ENCODE results near the gene PPP3CA. TPM values are rescaled to one million over a fixed set of nuclear protein-coding genes. Genes with fewer than 3 reads are reported as not detected.

PPP3CA gene
- total and polyA plus RNA-seq, 2 donors from 2014 or later, result 6.9 to 31.5 TPM

DNA sequence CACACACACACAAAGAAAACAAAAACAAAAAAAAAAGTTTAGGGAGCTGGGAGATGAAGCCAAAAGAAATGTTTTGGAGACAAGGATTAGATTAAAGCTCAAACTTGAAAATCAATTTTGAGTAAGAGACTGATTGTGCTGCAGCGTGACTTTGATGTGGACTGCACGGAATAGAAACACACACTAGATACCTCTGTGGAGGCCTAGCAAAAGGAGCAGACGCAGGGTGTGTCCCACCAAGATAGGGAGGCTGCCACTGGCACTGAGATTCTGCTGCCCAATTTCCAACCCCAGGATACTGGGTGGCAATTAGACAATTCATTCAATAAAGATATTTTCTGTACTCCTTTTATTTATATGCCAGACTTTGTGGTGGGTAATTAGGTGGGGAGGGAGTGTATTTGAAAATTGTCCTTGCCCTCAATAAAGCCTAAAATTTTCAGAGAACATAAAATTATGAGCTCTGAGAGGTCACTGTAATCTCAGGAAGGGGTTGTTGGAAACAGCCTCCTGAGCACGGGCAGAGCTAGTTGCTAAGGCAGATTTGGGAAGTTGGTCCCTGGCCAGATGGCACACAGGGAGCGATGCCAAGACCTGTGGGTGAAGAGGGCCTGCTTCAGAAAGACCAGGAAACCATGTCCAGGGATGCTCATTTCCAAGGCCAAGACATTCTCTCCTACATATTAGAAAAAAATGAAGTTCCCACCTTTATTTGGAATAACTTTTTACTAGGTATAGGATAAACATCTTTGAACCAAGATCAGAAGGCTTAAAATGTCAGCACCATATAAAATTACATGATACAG is 1.9 kb upstream of the PPP3CA start:
- peak in 1 of 5 donors; percentile 58 for DNase-seq
- TF ChIP-seq, protein P1, sequence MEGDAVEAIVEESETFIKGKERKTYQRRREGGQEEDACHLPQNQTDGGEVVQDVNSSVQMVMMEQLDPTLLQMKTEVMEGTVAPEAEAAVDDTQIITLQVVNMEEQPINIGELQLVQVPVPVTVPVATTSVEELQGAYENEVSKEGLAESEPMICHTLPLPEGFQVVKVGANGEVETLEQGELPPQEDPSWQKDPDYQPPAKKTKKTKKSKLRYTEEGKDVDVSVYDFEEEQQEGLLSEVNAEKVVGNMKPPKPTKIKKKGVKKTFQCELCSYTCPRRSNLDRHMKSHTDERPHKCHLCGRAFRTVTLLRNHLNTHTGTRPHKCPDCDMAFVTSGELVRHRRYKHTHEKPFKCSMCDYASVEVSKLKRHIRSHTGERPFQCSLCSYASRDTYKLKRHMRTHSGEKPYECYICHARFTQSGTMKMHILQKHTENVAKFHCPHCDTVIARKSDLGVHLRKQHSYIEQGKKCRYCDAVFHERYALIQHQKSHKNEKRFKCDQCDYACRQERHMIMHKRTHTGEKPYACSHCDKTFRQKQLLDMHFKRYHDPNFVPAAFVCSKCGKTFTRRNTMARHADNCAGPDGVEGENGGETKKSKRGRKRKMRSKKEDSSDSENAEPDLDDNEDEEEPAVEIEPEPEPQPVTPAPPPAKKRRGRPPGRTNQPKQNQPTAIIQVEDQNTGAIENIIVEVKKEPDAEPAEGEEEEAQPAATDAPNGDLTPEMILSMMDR (IDR thresholded peaks at IDR 0.05; ENCODE audit: borderline replicate concordance, extremely low read depth, insufficient read depth), result no peak
- Histone ChIP-seq H3K9me3 (ENCODE audit: control insufficient read depth in 2 of 3, insufficient read depth in 1 of 3, low read length in 3 of 3) (no peaks in the 10 kb centered on the region), H3K36me3 (ENCODE audit: control insufficient read depth in 2 of 3, insufficient read depth in 3 of 3, low read length in 3 of 3) (no peaks in the 10 kb centered on the region), H3K4me1 (ENCODE audit: control insufficient read depth in 2 of 3, insufficient read depth in 2 of 3, low read depth in 1 of 3, low read length in 3 of 3) (peaks cover 0 to 11% (median 5%) of the 10 kb centered on the region in 3 donors), H3K4me3 (ENCODE audit: low read length in 3 of 3) (peak overlapping the region in 1 of 3 donors; percentile 88), H3K27ac (ENCODE audit: low read depth in 2 of 2, low read length in 2 of 2) (no peak overlapping the region), H3K27me3 (ENCODE audit: control insufficient read depth, insufficient read depth, low read length) (no peaks in the 10 kb centered on the region), H3K9ac (ENCODE audit: low read length in 3 of 3) (peak overlapping the region in 1 of 3 donors; percentile 89)
- intact Hi-C loops (cut with DNase I), result no loop called here
- no peak for FAIRE-seq

DNA sequence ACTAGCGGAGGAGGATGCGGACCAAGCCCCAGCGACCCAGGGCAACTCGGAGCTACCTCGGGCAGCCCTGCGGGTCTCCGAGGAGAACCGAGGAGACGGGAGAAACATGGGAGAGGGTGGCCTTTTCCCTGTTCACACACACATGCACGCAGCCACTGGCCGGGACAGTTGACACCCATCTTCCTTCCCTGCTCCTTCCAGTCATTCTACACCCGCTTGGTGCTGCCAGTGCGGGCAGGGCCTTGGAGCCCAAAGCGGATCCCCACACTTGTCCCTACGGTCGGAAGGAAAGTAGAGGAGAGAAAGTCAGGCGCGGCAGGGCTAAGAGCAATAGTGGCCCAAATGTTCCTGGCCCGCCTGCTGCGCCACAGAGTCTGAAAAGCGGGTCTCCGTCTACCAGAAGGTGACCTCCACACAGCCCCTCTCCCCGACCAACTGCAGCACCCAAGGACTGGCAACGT is 1.1 kb upstream of the PPP3CA start:
- Histone ChIP-seq H3K27ac (ENCODE audit: low read depth in 2 of 2, low read length in 2 of 2) (peak overlapping the region; percentile 96 to 98), H3K27me3 (ENCODE audit: control insufficient read depth, insufficient read depth, low read length) (no peaks in the 10 kb centered on the region), H3K9me3 (ENCODE audit: control insufficient read depth in 2 of 3, insufficient read depth in 1 of 3, low read length in 3 of 3) (no peaks in the 10 kb centered on the region), H3K4me1 (ENCODE audit: control insufficient read depth in 2 of 3, insufficient read depth in 2 of 3, low read depth in 1 of 3, low read length in 3 of 3) (peaks cover 0 to 11% (median 5%) of the 10 kb centered on the region in 3 donors), H3K36me3 (ENCODE audit: control insufficient read depth in 2 of 3, insufficient read depth in 3 of 3, low read length in 3 of 3) (no peaks in the 10 kb centered on the region), H3K9ac (ENCODE audit: low read length in 3 of 3) (peak overlapping the region; percentile 87 to 95 (median 89)), H3K4me3 (ENCODE audit: low read length in 3 of 3) (peak overlapping the region; percentile 85 to 95 (median 88))
- DNase-seq (no peak), FAIRE-seq (no peak)
- TF ChIP-seq, protein P1 (IDR thresholded peaks at IDR 0.05; ENCODE audit: borderline replicate concordance, extremely low read depth, insufficient read depth), result no peak
- intact Hi-C loops (cut with DNase I), result no loop called here

DNA sequence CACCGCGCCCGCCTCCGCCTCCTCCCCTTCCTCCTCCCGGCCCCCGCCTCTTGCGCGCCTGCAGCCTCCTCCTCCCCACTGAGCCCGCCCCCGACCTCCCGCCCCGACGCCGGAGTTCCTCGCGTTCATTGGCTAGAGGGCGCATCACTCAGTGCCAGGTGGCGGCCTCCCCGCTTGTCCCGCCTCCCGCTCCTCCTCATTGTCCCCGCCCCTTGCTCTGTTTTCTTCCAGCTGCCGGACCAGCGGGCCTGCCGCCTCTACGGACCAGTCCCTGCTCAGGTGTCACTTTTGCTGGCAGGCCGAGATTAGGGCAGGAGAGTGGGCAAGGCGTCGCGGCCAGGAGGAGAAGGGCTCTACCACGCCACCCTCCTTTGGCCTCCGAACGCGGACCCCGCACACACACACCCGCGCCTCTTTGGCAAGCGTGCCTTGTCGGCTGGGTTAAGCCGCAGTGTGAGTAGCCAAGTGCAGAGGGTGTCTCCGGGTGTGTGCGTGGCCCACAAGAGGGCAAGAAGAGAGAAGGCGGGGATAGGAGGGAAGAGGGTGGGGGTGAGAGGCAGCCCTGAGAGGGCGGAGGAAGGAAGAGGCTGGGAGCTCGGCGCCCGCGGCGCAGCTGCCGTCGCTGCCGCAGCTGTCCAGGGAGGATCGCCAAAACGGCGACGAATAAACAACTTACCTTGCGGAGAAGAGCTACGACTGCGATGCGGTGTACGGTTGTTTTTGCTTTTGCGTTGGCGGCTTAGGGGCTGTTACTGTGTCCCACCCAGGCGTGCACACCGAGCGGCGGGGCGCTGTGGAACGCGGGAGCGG is 436 bp upstream of the PPP3CA start:
- peak; percentile 98 to 100 (median 99) for DNase-seq
- intact Hi-C loops (cut with DNase I), result no loop called here
- TF ChIP-seq, protein P1 (IDR thresholded peaks at IDR 0.05; ENCODE audit: borderline replicate concordance, extremely low read depth, insufficient read depth), result no peak
- H3K9me3 ChIP-seq (ENCODE audit: control insufficient read depth in 2 of 3, insufficient read depth in 1 of 3, low read length in 3 of 3), result no peaks in the 10 kb centered on the region
- H3K4me3 ChIP-seq (ENCODE audit: low read length in 3 of 3), result peak overlapping the region; percentile 85 to 95 (median 88)
- H3K36me3 ChIP-seq (ENCODE audit: control insufficient read depth in 2 of 3, insufficient read depth in 3 of 3, low read length in 3 of 3), result no peaks in the 10 kb centered on the region
- FAIRE-seq, result no peak
- H3K27ac ChIP-seq (ENCODE audit: low read depth in 2 of 2, low read length in 2 of 2), result peak overlapping the region; percentile 96 to 98
- H3K4me1 ChIP-seq (ENCODE audit: control insufficient read depth in 2 of 3, insufficient read depth in 2 of 3, low read depth in 1 of 3, low read length in 3 of 3), result peaks cover 0 to 11% (median 5%) of the 10 kb centered on the region in 3 donors
- peak overlapping the region; percentile 87 to 95 (median 89) for H3K9ac ChIP-seq (ENCODE audit: low read length in 3 of 3)
- H3K27me3 ChIP-seq (ENCODE audit: control insufficient read depth, insufficient read depth, low read length), result no peaks in the 10 kb centered on the region
